ENCODE results near the gene SOX6.

DNA sequence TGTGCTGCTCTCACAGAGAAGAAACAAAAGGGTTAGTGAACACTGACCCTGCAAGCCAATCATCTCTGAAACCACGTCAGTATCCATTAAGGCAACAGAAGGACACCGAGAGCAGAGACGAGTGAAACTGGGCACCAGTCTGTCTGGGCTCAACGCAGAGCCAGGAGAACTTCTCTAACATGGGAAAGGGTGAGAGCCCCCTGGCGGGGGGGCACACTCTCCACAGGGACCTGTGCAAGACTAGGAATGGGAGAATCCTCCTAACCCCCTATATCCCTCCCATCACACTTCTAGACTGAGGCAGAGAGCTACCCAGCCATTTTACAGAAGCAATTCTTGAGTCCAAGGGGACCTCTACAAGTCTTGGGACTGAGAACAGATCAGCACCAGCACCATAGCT is 285.8 kb downstream of the SOX6 start:
- no peak for TF ChIP-seq POLR2A (IDR thresholded peaks at IDR 0.05)
- TF ChIP-seq, protein P1, sequence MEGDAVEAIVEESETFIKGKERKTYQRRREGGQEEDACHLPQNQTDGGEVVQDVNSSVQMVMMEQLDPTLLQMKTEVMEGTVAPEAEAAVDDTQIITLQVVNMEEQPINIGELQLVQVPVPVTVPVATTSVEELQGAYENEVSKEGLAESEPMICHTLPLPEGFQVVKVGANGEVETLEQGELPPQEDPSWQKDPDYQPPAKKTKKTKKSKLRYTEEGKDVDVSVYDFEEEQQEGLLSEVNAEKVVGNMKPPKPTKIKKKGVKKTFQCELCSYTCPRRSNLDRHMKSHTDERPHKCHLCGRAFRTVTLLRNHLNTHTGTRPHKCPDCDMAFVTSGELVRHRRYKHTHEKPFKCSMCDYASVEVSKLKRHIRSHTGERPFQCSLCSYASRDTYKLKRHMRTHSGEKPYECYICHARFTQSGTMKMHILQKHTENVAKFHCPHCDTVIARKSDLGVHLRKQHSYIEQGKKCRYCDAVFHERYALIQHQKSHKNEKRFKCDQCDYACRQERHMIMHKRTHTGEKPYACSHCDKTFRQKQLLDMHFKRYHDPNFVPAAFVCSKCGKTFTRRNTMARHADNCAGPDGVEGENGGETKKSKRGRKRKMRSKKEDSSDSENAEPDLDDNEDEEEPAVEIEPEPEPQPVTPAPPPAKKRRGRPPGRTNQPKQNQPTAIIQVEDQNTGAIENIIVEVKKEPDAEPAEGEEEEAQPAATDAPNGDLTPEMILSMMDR (IDR thresholded peaks at IDR 0.05): no peak
